HEK293 (cell line): Measurements from ENCODE around the gene CARM1.
A peak's percentile ranks its signal among the peaks of the same experiment; 100 is the strongest.
"Not testable (repeated sequence)": the region's sequence is repeated elsewhere in the genome, so short reads cannot be mapped to it uniquely, and the experiment has no call there.

Experiments
- CTCF ChIA-PET: fragments of 350-600 bp; formaldehyde crosslinking; extraction: SDS; loops from one replicate; lab custom pipeline; 2021; ENCODE audit warnings: antibody characterized with exemption; lab: Yijun Ruan, JAX
- POLR2A ChIA-PET: fragments of 300-600 bp; formaldehyde crosslinking; extraction: SDS; loops from one replicate; lab custom pipeline; 2020; ENCODE audit warnings: antibody characterized with exemption, inconsistent platforms; lab: Yijun Ruan, JAX
- H3K27ac ChIP-seq: fragments of 200-500 bp; sonication (Bioruptor generic); 2 replicates; pipeline ENCODE4 v1.5.1; 2014; ENCODE audit warnings: low read depth, low read length, control low read depth, inconsistent platforms; ENCODE audit errors: extremely low read depth
- H3K36me3 ChIP-seq, 2 experiments: fragments of 200-500 bp in 1 of 2; sonication (Bioruptor generic) in 1 of 2; 1 replicate in 1 of 2; 2 replicates in 1 of 2; pipeline ENCODE4 v1.5.1; 2014 to 2017; ENCODE audit warnings: inconsistent platforms in 2 of 2, low read length in 2 of 2; ENCODE audit not compliant: control insufficient read depth in 2 of 2, insufficient read depth in 1 of 2
- H3K4me1 ChIP-seq: fragments of 200-500 bp; sonication (Bioruptor generic); 2 replicates; pipeline ENCODE4 v1.5.1; 2014; ENCODE audit warnings: mild to moderate bottlenecking, low read length, inconsistent platforms; ENCODE audit not compliant: control insufficient read depth, insufficient read depth
- H3K4me3 ChIP-seq: 2 replicates; pipeline ENCODE4 v1.5.1; 2011; ENCODE audit warnings: low read depth, mild to moderate bottlenecking, control low read depth, low read length, moderate library complexity
- H3K9me3 ChIP-seq: fragments of 200-500 bp; sonication (Bioruptor generic); 2 replicates; pipeline ENCODE4 v1.5.1; 2014; ENCODE audit warnings: low read depth, low read length, inconsistent platforms; ENCODE audit not compliant: control insufficient read depth, insufficient read depth
- YY1 ChIP-seq: fragments of 450-650 bp; formaldehyde crosslinking; IDR thresholded peaks from 2 replicates; pipeline ENCODE4 v1.5.1; 2018; ENCODE audit warnings: missing biosample characterization, missing genetic modification characterization
- ZBTB11 ChIP-seq: fragments of 450-650 bp; formaldehyde crosslinking; conservative IDR thresholded peaks from 2 replicates; pipeline ENCODE4 v1.5.1; 2016; ENCODE audit warnings: low read depth, missing biosample characterization, missing genetic modification characterization
- ZBTB8A ChIP-seq: fragments of 450-650 bp; formaldehyde crosslinking; IDR thresholded peaks from 2 replicates; pipeline ENCODE4 v1.5.1; 2016; ENCODE audit warnings: missing biosample characterization, missing genetic modification characterization
- ZNF121 ChIP-seq: fragments of 450-650 bp; formaldehyde crosslinking; IDR thresholded peaks from 2 replicates; pipeline ENCODE4 v1.5.1; 2016; ENCODE audit warnings: missing biosample characterization, missing genetic modification characterization
- ZNF140 ChIP-seq: fragments of 450-650 bp; formaldehyde crosslinking; IDR thresholded peaks from 2 replicates; pipeline ENCODE4 v1.5.1; 2016; ENCODE audit warnings: missing biosample characterization, missing genetic modification characterization
- ZNF202 ChIP-seq: fragments of 450-650 bp; formaldehyde crosslinking; IDR thresholded peaks from 2 replicates; pipeline ENCODE4 v1.5.1; 2016; ENCODE audit warnings: missing biosample characterization, missing genetic modification characterization, borderline replicate concordance
- ZNF24 ChIP-seq: fragments of 450-650 bp; formaldehyde crosslinking; IDR thresholded peaks from 2 replicates; pipeline ENCODE4 v1.5.1; 2016; ENCODE audit warnings: missing biosample characterization, missing genetic modification characterization
- ZNF266 ChIP-seq: fragments of 450-650 bp; formaldehyde crosslinking; IDR thresholded peaks from 2 replicates; pipeline ENCODE4 v1.5.1; 2016; ENCODE audit warnings: missing biosample characterization, missing genetic modification characterization, low read depth
- ZNF324 ChIP-seq: fragments of 450-650 bp; formaldehyde crosslinking; IDR thresholded peaks from 2 replicates; pipeline ENCODE4 v1.5.1; 2016; ENCODE audit warnings: missing biosample characterization, missing genetic modification characterization
- ZNF394 ChIP-seq: fragments of 450-650 bp; formaldehyde crosslinking; IDR thresholded peaks from 2 replicates; pipeline ENCODE4 v1.5.1; 2016; ENCODE audit warnings: missing biosample characterization, missing genetic modification characterization, mild to moderate bottlenecking, moderate library complexity, borderline replicate concordance
- ZNF560 ChIP-seq: fragments of 450-650 bp; formaldehyde crosslinking; IDR thresholded peaks from 2 replicates; pipeline ENCODE4 v1.5.1; 2017; ENCODE audit warnings: missing biosample characterization, missing genetic modification characterization, borderline replicate concordance
- ZNF610 ChIP-seq: fragments of 450-650 bp; formaldehyde crosslinking; IDR thresholded peaks from 2 replicates; pipeline ENCODE4 v1.5.1; 2016; ENCODE audit warnings: missing biosample characterization, missing genetic modification characterization, borderline replicate concordance
- ZNF623 ChIP-seq: fragments of 450-650 bp; formaldehyde crosslinking; IDR thresholded peaks from 2 replicates; pipeline ENCODE4 v1.5.1; 2016; ENCODE audit warnings: missing biosample characterization, missing genetic modification characterization
- ZNF664 ChIP-seq: fragments of 450-650 bp; formaldehyde crosslinking; IDR thresholded peaks from 2 replicates; pipeline ENCODE4 v1.5.1; 2016; ENCODE audit warnings: missing biosample characterization, missing genetic modification characterization
- ZNF791 ChIP-seq: fragments of 450-650 bp; formaldehyde crosslinking; IDR thresholded peaks from 2 replicates; pipeline ENCODE4 v1.5.1; 2016; ENCODE audit warnings: missing biosample characterization, missing genetic modification characterization
- TF ChIP-seq, protein P1 (sequence below): fragments of 450-650 bp; formaldehyde crosslinking; IDR thresholded peaks from 2 replicates; pipeline ENCODE4 v1.5.1; 2016; ENCODE audit warnings: missing biosample characterization, missing genetic modification characterization
- TF ChIP-seq, protein P2 (sequence below): fragments of 450-650 bp; formaldehyde crosslinking; conservative IDR thresholded peaks from 2 replicates; pipeline ENCODE4 v1.5.1; 2016; ENCODE audit warnings: low read depth, missing biosample characterization, missing genetic modification characterization
- TF ChIP-seq, protein P3 (sequence below): fragments of 450-650 bp; formaldehyde crosslinking; IDR thresholded peaks from 2 replicates; pipeline ENCODE4 v1.5.1; 2016; ENCODE audit warnings: missing biosample characterization, missing genetic modification characterization

Gene CARM1

GRCh38 chr19:10936661-10937084 is 65.3 kb downstream of the CARM1 start (continued):
- TF ChIP-seq YY1 (tag by site-specific recombination) (peak; percentile 63; the same call in 1 of the 2 replicates), ZNF610 (tag by site-specific recombination) (peak; percentile 64; the same call in 1 of the 2 replicates), ZNF324 (tag by site-specific recombination) (0 out of 2 replicates have a peak, but pooled peaks have one; percentile 26), ZNF24 (tag by site-specific recombination) (peak; percentile 38; the same call in 1 of the 2 replicates)

- TF ChIP-seq, protein P1, sequence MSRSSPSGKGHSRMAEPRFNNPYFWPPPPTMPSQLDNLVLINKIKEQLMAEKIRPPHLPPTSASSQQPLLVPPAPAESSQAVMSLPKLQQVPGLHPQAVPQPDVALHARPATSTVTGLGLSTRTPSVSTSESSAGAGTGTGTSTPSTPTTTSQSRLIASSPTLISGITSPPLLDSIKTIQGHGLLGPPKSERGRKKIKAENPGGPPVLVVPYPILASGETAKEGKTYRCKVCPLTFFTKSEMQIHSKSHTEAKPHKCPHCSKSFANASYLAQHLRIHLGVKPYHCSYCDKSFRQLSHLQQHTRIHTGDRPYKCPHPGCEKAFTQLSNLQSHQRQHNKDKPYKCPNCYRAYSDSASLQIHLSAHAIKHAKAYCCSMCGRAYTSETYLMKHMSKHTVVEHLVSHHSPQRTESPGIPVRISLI (tag by site-specific recombination) = peak; percentile 89; the same call in 1 of the 2 replicates
- POLR2A ChIA-PET = interaction anchor here (0.7 to 1.3 kb wide), 6 partner anchors 9 to 165 kb away, joined by 3 to 5 read pairs (median 4); no protein-coding TSS in a partner anchor
These were observed 70.3 kb downstream of the CARM1 start for GRCh38 chr19:10941649-10942048.

DNA sequence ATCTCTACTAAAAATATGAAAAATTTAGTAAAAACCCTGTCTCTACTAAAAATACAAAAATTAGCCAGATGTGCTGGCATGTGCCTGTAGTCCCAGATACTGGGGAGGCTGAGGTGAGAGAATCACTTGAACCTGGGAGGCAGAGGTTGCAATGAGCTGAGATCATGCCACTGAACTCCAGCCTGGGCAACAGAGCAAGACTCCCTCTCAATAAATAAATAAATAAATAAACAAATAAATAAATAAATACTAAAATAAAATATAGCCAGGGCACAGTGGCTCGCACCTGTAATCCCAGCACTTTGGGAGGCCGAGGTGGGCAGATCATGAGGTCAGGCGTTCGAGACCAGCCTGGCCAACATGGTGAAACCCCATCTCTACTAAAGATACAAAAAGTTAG is 72.1 kb downstream of the CARM1 start:
- H3K4me1 ChIP-seq, H3K4me3 ChIP-seq, H3K27ac ChIP-seq, H3K36me3 ChIP-seq, H3K9me3 ChIP-seq: not testable (repeated sequence)
- ChIA-PET CTCF (interaction anchor here (0.6 to 2.9 kb wide), 5 partner anchors 9 to 62 kb away, joined by 3 to 21 read pairs (median 3); no protein-coding TSS in a partner anchor), POLR2A (interaction anchor here (0.6 to 1.0 kb wide), 2 partner anchors 9 to 16 kb away, joined by 3 to 5 read pairs; no protein-coding TSS in a partner anchor)
- TF ChIP-seq, protein P2, sequence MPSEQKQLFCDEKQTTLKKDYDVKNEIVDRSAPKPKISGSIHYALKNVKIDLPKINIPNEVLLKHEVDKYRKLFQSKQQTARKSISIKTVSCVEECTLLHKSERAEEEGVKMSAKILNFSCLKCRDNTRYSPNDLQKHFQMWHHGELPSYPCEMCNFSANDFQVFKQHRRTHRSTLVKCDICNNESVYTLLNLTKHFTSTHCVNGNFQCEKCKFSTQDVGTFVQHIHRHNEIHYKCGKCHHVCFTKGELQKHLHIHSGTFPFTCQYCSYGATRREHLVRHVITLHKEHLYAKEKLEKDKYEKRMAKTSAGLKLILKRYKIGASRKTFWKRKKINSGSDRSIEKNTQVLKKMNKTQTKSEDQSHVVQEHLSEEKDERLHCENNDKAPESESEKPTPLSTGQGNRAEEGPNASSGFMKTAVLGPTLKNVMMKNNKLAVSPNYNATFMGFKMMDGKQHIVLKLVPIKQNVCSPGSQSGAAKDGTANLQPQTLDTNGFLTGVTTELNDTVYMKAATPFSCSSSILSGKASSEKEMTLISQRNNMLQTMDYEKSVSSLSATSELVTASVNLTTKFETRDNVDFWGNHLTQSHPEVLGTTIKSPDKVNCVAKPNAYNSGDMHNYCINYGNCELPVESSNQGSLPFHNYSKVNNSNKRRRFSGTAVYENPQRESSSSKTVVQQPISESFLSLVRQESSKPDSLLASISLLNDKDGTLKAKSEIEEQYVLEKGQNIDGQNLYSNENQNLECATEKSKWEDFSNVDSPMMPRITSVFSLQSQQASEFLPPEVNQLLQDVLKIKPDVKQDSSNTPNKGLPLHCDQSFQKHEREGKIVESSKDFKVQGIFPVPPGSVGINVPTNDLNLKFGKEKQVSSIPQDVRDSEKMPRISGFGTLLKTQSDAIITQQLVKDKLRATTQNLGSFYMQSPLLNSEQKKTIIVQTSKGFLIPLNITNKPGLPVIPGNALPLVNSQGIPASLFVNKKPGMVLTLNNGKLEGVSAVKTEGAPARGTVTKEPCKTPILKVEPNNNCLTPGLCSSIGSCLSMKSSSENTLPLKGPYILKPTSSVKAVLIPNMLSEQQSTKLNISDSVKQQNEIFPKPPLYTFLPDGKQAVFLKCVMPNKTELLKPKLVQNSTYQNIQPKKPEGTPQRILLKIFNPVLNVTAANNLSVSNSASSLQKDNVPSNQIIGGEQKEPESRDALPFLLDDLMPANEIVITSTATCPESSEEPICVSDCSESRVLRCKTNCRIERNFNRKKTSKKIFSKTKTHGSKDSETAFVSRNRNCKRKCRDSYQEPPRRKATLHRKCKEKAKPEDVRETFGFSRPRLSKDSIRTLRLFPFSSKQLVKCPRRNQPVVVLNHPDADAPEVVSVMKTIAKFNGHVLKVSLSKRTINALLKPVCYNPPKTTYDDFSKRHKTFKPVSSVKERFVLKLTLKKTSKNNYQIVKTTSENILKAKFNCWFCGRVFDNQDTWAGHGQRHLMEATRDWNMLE (tag by site-specific recombination) = peak; percentile 72
- TF ChIP-seq ZNF560 (0 out of 2 replicates have a peak, but pooled peaks have one; percentile 18), ZNF623 (tag by site-specific recombination) (peak; percentile 43), ZNF140 (tag by site-specific recombination) (peak; percentile 36; the same call in 1 of the 2 replicates), ZNF121 (tag by site-specific recombination) (peak; percentile 60; the same call in 1 of the 2 replicates), ZNF266 (tag by site-specific recombination) (peak; percentile 55; the same call in 1 of the 2 replicates), ZNF664 (tag by site-specific recombination) (peak; percentile 22; the same call in 1 of the 2 replicates), ZNF394 (tag by site-specific recombination) (peak; percentile 86; the same call in 1 of the 2 replicates), ZNF791 (tag by site-specific recombination) (peak; percentile 72), ZBTB8A (peak; percentile 39; the same call in 1 of the 2 replicates), ZNF202 (peak; percentile 19; the same call in 1 of the 2 replicates), ZBTB11 (tag by site-specific recombination) (peak; percentile 41; the same call in 1 of the 2 replicates)
- TF ChIP-seq, protein P3, sequence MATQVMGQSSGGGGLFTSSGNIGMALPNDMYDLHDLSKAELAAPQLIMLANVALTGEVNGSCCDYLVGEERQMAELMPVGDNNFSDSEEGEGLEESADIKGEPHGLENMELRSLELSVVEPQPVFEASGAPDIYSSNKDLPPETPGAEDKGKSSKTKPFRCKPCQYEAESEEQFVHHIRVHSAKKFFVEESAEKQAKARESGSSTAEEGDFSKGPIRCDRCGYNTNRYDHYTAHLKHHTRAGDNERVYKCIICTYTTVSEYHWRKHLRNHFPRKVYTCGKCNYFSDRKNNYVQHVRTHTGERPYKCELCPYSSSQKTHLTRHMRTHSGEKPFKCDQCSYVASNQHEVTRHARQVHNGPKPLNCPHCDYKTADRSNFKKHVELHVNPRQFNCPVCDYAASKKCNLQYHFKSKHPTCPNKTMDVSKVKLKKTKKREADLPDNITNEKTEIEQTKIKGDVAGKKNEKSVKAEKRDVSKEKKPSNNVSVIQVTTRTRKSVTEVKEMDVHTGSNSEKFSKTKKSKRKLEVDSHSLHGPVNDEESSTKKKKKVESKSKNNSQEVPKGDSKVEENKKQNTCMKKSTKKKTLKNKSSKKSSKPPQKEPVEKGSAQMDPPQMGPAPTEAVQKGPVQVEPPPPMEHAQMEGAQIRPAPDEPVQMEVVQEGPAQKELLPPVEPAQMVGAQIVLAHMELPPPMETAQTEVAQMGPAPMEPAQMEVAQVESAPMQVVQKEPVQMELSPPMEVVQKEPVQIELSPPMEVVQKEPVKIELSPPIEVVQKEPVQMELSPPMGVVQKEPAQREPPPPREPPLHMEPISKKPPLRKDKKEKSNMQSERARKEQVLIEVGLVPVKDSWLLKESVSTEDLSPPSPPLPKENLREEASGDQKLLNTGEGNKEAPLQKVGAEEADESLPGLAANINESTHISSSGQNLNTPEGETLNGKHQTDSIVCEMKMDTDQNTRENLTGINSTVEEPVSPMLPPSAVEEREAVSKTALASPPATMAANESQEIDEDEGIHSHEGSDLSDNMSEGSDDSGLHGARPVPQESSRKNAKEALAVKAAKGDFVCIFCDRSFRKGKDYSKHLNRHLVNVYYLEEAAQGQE (tag by site-specific recombination) = 0 out of 2 replicates have a peak, but pooled peaks have one; percentile 18

More at GRCh38 chr19:10941649-10942048, 70.3 kb downstream of the CARM1 start:
- H3K4me1 ChIP-seq, H3K27ac ChIP-seq, H3K36me3 ChIP-seq, H3K4me3 ChIP-seq, H3K9me3 ChIP-seq: not testable (repeated sequence)
- CTCF ChIA-PET = interaction anchor here (0.6 to 2.9 kb wide), 28 partner anchors 9 to 412 kb away, joined by 3 to 21 read pairs (median 4); no protein-coding TSS in a partner anchor
